Ovary (tissue), 3 donors: ENCODE data around the gene SUSD6.

Experiments used
- CTCF ChIP-seq, 3 donors: fragments of 450-650 bp in 2 of 3; fragments of 200-600 bp in 1 of 3; IDR thresholded peaks; one replicate each; pipeline versions ENCODE4 v1.5.1 to v1.8.0; 2016 to 2022; ENCODE audit warnings: antibody characterized with exemption in 3 of 3, mild to moderate bottlenecking in 1 of 3
- POLR2A ChIP-seq: fragments of 450-650 bp; IDR thresholded peaks from one replicate; pipeline ENCODE4 v1.6.1; 2017; ENCODE audit warnings: antibody characterized with exemption, mild to moderate bottlenecking, moderate library complexity
- donor health status: DM: no; HTN: no; CAD: no.

GRCh38 chr14:69690042-69690441 lies 78.6 kb downstream of the SUSD6 start:
- no peak for TF ChIP-seq CTCF (IDR thresholded peaks at IDR 0.05)
- no peak for TF ChIP-seq POLR2A
